Glomerular visceral epithelial cell (primary cell): ENCODE measurements around the gene PTPRM.

Experiments used
- DNase-seq: peaks from one replicate; pipeline ENCODE4 v3.0.0-alpha.2; 2016; ENCODE audit errors: extremely low spot score

PTPRM gene

DNA sequence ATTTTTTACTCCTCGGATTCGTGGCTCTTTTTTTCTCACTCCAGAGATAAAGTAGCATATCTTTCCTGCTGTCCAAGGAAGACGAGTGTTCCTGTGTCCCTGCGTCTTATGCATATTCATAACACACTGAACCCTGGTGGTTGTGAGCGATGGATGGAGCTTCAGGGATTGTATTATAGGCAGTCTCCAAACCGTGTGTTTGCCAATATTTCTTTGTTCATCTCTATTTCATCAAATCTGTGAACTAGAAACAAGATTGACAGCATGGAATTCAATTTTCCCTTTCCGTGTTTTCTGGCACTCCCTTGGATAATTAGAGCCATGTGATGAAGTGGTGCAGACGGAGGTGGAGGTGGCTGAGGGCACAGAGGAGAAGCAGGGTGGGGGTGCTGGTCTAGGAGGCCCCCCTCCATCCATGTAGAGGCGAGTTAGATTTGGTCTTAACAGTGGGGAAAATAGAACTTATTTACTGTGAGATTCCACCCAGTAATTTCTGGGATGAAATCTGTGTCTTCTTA is 240.9 kb downstream of the PTPRM start:
- DNase-seq = no peak

GRCh38 chr18:7808992-7809391 is 241.9 kb downstream of the PTPRM start:
- DNase-seq = no peak

DNA sequence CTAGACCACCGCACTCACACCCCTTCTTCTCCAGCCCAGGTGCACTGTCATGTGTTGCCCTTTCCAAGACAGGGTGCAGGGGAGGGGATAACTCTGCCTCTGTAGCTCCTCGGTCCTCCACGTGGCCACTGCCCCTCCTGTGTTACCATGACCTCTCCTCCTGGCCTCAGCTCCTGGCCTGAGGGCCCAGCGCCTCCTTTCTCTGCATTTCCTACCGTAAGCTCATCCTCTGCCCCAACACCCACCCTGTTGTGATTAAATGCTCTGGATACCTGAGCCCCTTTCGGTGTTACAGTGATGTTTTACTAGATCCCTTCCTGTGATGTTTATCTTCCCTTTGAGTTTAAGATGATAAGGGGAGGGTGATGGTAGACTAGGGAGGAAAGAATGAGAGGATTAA is 242.3 kb downstream of the PTPRM start:
- DNase-seq = no peak

DNA sequence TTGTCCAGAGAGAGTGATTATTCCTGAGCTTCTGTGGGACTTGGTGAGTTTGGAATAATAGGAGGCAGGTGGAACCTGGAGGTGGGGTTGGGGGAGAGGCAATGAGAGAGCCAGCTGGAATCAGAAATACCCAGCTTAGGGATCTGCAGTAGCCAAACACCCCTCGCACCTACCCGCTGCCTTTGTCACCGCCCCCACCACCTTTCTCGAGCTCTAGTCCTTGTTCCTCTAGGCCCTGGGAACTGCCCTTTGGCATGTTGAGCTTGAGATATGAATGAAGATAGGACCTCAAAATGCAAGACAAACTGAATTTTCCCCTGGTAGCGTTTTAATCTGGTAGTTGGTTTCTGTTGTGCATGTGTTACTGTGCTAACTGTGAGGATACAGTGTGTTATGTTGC is 242.9 kb downstream of the PTPRM start:
- no peak for DNase-seq

- DNase-seq = peak; percentile 80
These were observed 245.4 kb downstream of the PTPRM start for GRCh38 chr18:7812431-7813063.

DNA sequence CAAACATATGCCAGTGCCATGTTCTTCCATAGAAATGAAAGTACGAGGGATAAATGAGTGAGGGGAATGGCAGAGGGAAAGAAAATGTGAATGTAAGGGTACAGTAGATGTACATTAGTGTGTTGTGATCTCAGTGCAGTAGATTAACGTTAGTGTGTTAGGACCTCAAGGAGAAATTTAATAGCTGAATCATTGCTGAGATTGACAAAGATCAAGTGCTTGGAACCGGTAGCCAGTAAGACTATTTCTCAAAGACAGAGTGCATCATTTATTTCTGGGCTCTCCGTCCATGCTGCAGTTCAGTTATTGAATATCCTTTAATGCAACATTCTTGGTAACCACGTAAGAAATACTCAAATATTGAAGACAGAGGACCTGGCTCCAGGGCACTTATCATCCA is 246.0 kb downstream of the PTPRM start:
- DNase-seq = no peak

DNA sequence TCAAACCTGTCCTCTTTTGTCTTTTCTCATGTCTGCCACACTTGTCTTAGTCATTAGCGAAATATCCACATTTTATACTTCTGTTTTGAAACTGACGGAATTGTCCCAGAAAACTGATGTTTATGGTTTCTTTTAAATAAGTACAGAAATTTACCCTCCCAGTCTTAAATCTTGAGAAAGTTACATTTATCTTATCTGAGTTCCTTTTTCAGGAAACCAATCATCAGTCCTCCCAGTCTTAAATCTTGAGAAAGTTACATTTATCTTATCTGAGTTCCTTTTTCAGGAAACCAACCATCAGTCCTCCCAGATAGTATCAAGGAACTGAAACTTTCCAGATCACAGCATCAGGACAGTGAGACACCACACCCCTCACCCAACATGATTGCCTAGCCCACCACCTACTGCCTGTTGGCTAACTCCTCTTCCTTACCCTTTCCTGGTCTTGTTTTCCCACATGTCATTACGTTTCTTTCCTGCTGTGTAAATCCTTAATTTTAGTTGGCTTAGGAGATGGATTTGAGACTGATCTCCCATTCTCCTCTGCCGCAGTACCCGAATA is 247.7 kb downstream of the PTPRM start:
- DNase-seq = no peak

DNA sequence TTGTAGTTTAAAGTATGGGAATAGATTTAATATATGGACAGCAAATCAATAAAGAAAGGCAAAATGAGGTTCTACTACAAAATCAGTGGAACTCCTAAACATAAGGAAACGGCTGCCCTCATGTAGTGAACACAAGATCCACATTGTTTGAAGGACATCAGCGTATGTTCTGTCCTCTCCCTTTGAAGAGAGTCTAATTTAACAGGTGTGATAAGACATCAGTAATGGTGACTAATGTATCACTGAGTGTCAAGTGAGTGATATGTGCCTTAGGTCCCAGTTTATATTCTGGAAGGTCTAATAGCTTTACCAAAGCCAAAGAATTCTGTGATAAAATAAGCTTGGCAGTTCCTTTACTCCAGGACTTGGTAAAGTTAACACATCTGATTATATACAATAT is 248.7 kb downstream of the PTPRM start:
- no peak for DNase-seq

- DNase-seq = no peak
These were observed 250.6 kb downstream of the PTPRM start for GRCh38 chr18:7817575-7818230.

- no peak for DNase-seq
These were observed 254.7 kb downstream of the PTPRM start for GRCh38 chr18:7821784-7822183.

- no peak for DNase-seq
These were observed 255.6 kb downstream of the PTPRM start for GRCh38 chr18:7822435-7823331.

DNA sequence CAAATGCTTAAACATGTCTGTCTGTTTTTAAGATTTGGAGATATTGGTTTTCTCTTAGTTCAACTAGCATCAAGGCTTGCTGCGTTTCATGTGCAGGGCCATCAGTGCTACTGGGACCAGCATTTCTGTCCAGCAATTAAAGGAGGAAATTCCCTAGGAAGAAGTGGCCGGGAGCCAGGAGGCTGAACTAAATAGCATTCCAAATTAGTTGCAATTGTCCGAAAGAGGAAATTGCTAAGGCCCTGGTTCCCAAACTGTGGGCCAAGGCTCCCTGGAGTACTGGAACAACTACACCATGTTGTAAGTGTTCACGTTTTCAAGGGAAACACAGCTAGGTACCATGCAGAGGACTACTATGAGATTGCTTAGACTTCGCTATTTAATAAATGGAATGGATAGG is 257.9 kb downstream of the PTPRM start:
- DNase-seq = no peak

GRCh38 chr18:7830468-7830867 is 263.4 kb downstream of the PTPRM start:
- DNase-seq = no peak

DNA sequence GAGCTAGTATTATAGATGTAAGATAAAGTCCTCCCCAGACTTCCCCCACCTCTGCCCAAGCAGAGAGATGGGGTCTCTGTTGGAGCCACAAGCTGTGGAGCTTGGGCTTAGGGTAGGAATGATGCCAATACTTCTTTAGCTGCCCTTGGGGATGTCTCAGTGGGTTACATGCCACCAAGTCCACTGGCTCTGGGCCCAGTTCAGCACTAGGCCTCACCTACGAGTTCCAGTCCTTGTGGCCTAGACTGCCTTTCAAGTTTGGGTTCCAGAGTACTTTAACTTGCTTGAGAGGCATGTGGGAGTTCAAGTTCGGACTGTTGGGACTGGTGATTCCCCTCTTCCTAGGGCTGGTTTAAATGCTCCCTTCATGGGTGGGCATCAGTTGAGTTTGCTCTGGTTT is 272.4 kb downstream of the PTPRM start:
- DNase-seq = no peak

DNA sequence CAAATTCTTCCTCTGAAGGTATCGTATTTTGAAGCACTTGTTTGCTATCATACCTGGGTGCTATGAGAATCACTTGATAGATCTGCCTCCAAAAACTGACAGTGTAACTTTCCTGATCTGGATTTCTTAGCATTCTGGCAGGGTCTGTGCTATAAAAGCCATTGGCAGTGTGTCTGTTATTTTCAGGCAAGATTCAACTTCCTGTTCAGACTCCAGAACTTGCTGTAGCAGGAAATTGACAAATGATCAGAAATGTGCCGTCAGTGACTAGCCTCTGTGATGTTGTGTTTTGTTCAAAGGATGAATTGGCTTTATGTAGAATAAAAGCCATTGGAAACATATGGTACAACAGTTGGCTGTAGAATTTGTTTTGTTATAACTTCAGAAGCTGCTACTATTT is 273.3 kb downstream of the PTPRM start:
- DNase-seq = no peak

GRCh38 chr18:7844017-7844416 is 276.9 kb downstream of the PTPRM start:
- no peak for DNase-seq

- DNase-seq = peak; percentile 8
These were observed 277.3 kb downstream of the PTPRM start for GRCh38 chr18:7844418-7844817.

GRCh38 chr18:7846335-7846734 is 279.2 kb downstream of the PTPRM start:
- no peak for DNase-seq

DNA sequence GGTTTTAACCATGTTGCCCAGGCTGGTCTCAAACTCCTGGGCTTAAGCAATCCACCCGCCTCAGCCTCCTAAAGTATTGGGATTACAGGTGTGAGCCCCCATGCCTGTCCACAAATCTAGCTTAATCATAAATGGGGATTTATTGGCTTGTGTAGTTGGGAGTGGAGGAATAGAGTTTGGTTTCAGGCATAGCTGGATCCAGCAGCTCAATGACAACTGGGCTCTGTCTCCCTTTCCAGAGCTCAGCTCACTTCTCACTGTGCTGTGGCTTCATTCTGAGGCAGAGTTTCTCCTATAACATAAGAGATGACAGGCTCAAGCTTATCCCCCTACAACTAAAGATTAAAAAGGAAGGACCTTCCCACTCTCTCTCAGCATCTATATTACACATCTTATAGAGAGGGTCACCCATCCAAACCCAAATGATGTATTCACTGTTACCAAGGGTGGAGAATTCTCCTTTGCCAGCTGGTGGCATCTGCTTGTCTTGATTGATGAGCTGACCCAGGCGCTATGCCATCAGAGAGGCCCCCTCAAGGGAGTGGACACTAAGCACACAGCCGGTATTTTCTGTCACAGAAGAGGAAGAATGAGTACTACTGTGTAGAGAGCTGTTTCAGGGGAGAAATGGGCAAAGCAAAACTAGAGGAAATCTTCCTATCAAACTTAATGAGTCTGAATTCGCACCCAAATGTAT is 280.4 kb downstream of the PTPRM start:
- no peak for DNase-seq

GRCh38 chr18:7848054-7848412 is 280.9 kb downstream of the PTPRM start:
- no peak for DNase-seq

DNA sequence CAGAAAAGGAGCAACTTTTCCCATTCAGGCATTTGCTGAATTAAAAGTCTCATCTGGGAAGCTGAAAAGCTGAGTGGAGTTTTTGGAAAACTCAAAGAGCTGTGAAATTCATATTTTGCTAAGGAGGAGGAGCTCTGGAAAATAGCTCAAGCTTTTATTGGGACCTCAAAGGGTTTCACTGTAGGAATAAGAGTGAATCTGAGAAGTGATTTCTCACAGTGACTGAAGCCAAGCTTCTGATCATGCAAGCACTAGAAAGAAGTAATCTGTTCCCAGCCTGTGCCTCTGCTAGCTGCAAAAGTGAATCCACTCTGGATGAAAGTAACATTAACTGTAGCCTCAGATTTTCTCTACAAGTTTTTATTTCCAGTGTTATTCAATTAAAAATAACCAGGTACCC is 283.3 kb downstream of the PTPRM start:
- DNase-seq = no peak

DNA sequence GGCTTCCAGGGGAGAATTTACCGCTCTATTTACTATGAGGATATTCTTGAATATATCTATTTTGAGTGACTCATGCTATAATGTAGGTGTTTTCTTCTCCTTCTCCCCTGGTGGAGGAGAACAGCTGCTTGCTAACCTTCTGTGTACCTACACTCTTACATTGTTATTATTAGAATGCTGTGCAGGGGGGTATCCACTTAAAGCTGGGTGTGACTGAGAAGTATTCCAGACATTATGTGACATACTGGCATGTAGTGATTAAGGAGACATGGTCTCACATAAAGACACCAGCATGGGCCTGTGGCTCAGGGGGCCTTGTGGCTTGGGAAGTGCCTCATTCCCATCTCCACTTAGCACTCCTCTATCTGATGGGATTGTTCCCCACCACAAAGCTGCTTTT is 287.9 kb downstream of the PTPRM start:
- no peak for DNase-seq
